Activated T-cell treated with anti-CD3 and anti-CD28 coated beads for 4 hours (primary cell): ENCODE data around the gene PPY.
"Not testable (repeated sequence)": the region's sequence is repeated elsewhere in the genome, so short reads cannot be mapped to it uniquely, and the experiment has no call there.

ENCODE experiments used
- DNase-seq: peaks from one replicate; pipeline ENCODE4 v3.0.0-alpha.2; 2020

PPY gene

DNA sequence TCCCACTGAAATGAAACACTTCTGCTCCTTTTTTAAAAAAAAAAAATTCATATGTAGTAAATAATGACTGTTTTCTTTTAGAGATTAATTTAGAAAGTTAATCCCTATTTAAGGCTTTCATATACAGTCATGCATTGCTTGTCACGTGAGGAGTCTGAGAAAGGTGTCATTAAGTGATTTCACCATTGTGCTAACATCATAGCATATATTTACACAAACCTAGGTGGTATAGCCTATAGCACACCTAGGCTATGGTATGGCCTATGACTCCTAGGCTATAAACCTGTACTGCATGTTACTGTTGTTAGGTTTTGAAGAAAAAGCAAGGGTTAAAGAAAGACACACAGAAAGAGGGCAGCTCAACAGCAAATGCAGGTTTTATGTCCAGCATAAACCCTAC, 13.7 kb downstream of the PPY start:
- DNase-seq: no peak

DNA sequence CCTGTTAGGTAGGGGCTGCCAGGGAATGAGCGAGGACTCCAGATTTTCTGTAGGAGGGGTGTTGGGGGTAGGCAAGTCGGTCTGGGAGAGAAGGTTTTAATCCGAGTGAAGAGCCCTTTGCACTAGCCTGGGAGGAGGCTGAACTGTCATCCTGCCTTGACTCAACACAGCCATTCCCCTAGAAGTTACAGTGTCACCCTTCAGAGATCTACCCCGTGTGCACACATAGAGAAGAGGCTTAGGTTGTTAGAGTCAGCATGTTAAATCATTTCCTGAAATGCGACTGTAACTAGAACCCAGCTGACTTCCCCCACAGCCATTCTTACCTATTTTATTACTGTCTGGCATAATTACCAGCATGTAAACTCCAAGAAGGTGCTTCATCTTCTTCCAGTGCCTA, 14.3 kb downstream of the PPY start:
- not testable (repeated sequence) for DNase-seq

GRCh38 chr17:43927060-43927864, 15.0 kb downstream of the PPY start:
- no peak for DNase-seq

- no peak for DNase-seq
Observed at GRCh38 chr17:43924558-43924957, 17.7 kb downstream of the PPY start.

- DNase-seq: no peak
Observed at GRCh38 chr17:43920500-43921095, 21.7 kb downstream of the PPY start.

DNA sequence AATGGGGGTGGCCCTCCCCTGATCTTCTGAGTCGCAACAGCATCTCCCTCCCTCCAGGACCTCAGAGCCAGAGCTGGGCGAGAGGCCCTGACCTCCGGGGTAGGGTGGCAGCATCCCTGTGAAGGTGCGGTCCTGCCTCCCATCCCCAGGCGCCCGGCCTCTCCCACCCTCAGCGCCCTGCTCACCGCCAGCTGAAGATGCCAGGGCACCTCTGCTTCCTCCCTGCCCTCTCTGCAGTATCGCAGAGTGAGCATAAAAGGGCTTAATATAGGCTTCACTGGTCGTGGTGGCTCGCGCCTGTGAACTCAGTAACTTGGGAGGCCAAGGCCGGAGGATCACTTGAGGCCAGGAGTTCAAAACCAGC, 24.3 kb downstream of the PPY start:
- no peak for DNase-seq

DNA sequence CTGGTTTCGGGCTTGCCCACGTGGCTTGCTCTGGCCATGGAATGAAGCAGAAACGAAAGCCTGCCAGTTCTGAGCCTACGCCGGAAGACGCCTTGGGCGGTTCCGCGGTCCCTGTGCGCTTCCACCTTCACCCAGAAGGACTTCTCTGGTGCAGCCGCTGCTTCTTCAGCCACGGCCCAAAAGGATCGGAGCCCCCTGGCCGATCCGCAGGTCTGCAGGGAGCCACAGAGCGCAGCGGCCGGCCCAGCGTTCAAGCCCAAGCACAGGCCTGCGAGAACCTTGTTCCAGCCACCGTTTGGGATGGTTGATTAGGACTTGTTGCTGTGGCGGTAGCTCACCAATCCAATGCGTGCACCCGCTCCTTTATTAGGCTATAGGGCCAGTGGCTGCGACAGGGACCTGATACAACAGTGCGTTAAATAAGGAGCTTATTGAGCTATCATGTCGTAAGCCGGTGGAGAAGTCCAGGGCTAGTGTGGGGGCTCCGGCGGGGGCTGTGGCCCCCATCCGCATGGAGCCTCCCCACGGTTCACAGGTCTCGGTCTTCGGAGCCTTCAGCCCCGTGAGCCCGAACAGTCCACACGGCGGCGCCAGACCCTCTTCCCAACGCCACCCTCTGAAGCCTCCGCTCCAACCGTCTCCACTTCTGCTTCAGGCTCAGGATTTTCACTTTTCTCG, 24.8 kb downstream of the PPY start:
- peak; percentile 39 for DNase-seq

- DNase-seq: no peak
Observed at GRCh38 chr17:43917016-43917347, 25.3 kb downstream of the PPY start.

- DNase-seq: no peak
Observed at GRCh38 chr17:43916385-43916784, 25.9 kb downstream of the PPY start.

- no peak for DNase-seq
Observed at GRCh38 chr17:43915559-43915958, 26.7 kb downstream of the PPY start.

- DNase-seq: no peak
Observed at GRCh38 chr17:43914451-43914850, 27.8 kb downstream of the PPY start.

DNA sequence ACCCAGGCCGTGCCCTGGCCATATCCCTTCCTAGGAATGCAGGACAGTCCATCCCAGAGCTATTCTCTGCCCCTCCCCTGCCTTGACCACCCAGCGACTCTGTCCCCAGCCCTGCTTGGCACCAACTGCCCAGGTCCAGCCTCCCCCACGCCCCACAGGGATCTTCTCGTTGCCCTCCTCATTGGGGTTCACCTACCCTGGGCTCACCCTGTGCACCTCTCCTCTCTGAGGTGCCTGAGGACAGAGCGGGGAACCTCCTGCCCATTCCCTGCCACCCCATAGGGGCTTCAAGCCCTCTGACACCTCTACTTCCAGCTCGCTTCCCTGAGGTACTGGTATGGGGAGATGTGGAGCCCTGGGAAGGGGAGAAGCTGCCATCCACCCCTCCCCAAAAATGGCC, 28.7 kb downstream of the PPY start:
- no peak for DNase-seq

- no peak for DNase-seq
Observed at GRCh38 chr17:43912635-43913304, 29.5 kb downstream of the PPY start.

DNA sequence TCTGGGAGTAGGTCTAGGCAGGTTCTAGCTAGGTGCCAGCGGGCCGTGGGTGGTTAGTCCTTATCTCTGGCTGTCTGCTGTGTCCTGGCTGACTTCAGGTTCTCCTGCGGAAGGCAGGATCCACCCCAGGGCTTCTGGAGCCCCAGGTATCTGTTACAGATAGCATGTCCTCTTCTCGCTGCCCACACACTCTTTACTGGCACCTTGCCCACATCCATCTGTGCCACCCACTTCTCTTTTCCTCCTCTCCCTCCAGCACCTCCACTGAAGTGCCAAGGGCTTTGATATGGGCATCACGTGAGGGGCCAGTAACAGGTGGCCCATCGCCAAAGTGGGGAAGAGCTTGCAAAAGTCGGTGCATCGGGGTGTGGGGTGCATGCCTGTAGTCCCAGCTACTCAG, 30.4 kb downstream of the PPY start:
- no peak for DNase-seq

DNA sequence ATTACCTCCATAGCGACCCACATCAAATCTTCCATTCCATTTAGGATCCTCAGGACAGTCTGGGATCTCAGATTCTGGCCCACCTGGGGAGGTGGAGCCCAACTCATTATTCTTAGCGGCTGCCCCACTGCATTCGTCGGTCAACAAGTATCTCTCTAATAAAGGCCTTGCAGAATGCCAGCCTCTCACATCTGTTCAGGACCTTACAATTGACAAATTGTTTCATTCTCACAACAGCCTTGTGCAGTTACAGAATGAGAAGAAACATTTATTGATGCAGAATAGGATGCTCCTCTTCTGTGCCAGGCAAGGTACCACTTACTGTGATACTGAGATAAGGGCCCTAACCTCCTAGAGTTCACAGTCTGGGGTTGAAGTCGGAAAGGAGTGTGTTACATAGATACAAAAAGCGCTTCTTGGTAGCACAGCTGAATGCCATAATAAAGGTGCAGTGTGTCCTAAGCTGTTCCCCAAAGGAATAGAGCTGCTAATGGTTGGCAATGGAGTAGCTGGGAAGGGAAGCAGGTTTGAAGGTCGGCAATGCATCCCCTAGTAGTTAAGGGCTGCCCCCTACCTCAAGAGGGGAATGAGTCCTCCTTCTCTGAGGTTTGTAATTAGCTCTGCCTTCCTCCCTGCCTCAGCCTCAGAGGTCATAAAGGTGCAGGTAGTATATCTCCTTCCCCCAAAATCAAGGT, 32.6 kb downstream of the PPY start:
- no peak for DNase-seq

DNA sequence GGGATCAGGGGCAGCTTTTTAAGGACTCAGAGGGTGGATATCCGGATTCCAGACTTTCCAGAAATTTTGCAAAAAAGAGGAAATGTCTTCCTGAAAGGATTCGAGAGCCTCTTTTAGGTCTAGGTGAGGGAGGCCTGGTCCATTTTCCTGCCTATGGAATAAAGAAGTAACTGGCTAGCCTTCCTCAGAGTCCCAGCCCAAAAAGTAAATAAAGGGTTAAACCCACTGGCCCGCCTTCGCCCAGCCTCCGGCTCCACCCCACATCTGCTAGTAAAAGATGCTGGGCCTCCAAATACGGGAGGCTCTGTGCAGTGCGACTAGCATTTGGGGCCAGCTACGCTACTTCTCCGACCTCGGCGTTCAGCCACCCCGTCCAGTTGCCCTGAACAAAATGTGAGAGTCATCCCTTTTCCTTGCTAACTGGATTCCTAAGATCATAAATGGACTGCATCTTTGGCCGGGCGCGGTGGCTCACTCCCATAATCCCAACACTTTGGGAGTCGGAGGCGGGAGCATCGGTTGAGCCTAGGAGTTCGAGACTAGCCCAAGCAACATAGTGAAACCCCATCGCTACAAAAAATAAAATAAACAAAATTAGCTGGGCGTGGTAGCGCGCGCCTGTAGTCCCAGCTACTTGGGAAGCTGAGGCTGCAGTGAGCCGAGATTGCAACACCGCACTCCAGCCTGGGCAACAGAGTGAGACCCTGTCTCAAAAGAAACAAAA, 34.1 kb downstream of the PPY start:
- DNase-seq: peak; percentile 36

DNA sequence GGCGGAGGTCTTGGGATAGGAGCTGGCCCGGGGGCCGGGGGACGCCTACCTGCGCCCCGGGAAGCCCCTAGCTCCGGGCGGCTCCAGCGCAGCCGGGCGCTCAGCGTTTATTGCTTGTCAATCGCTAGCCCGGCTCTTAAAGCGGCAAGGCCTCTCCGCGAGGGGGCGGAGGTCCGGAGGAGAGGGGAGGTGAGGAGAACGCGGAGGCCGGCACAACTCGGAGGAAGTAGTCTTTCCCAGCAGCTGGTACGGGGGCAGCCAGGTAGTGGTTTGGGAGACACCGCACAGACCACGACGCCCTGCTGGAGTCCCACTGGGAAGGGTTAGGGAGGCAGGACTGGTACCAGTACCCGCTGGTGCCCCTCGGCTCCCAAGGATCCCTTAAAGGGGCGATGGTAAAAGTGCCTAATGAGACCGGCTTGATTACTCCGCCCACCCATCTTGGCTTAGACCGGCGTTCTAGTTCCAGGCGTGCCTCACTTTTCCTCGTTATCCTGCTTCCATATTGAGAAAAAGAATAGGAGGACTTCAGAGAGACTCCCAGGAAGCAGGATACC, 34.8 kb downstream of the PPY start, which contains the start of gene MPP2:
Gene MPP2, minus strand, starts transcription at position 112 of the 557 bp plus-strand sequence. CDS start 3,076 bp downstream, outside the sequence.
- DNase-seq: peak; percentile 22

- DNase-seq: no peak
Observed at GRCh38 chr17:43906951-43907424, 35.3 kb downstream of the PPY start.

GRCh38 chr17:43905985-43906852, 36.1 kb downstream of the PPY start:
- no peak for DNase-seq

DNA sequence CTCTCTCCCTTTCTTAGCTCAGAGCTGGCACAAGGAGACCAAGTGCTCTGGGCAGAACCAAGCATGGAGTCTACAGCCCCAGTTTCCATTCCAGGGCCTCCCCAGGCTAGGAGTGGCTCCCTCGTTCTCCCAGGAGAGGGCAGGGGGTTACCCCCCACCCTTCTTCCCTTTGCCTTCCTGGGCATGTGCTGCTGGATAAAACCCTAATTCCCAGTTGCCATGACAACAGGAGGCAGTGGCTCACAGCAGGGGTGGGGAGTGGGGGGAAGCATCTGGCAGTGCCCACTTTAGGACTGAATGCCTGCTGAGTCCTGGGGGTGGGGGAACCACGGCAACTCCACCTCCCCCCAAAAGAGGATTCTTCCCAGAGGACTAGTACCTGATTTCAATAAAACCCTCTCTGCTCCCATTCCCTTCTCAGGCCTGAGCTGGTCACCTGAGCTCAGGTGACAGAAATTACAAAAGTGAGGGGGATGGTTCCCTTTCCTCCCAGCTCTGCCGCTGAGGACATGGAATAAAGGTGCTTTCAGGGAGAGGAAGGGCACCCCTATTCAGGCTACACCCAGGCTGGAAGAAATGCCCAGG, 36.8 kb downstream of the PPY start:
- no peak for DNase-seq
